ENCODE measurements around the gene RFC5.

Gene RFC5

DNA sequence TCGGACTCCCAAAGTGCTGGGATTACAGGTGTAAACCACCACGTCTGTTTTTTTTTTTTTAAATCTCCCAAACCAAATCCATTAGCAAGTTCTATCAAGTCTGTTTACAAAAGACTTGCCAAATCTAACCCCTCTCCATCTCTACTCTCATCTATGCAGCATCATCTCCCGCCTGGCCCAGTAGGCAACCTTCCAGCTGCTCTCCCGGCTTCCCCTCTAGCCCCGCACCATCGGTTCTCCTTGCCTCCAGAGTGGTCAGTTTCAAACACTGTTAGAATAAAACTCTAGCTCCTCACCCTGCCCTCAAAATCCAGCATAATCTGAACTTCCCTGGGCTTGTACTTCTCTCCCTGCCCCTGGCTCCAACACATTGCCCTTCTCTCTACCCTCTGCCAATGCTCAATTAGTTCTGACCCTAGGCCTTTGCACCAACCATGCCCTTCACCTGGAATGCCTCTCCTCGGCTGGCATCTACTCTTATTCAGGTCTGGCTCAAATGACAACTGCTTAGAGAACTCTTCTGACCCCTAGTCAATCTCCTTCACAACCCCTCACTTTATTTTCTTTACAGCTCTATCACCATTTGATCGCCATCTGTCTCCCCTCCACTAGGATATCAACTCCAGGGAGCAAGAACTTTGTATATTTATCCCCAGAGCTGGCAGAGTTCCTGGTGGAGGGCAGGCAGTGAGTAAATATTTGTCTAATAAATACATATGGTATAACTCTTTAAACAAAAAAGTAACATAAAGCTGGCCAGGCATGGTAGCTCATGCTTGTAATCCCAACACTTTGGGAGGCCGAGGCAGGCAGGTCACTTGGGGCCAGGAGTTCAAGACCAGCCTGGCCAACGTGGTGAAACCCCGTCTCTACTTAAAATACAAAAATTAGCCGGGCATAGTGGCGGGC, 39.6 kb downstream of the RFC5 start:
- H3K4me3 ChIP-seq (ENCODE audit: low read depth, low read length) = no peak overlapping the region
- in situ Hi-C loops (cut with HindIII; ENCODE audit: low sequenced_read_pairs) = no loop called here
- DNase-seq (ENCODE audit: low read depth) = no peak
- no peak for TF ChIP-seq CTCF (IDR thresholded peaks at IDR 0.05; ENCODE audit: low read depth, low read length, missing control alignments)

- DNase-seq (ENCODE audit: low read depth) = no peak
- H3K4me3 ChIP-seq (ENCODE audit: low read depth, low read length) = no peak overlapping the region
- in situ Hi-C loops (cut with HindIII; ENCODE audit: low sequenced_read_pairs) = no loop called here
- TF ChIP-seq CTCF (IDR thresholded peaks at IDR 0.05; ENCODE audit: low read depth, low read length, missing control alignments) = no peak
Observed at GRCh38 chr12:118058227-118058626, 41.7 kb downstream of the RFC5 start.

DNA sequence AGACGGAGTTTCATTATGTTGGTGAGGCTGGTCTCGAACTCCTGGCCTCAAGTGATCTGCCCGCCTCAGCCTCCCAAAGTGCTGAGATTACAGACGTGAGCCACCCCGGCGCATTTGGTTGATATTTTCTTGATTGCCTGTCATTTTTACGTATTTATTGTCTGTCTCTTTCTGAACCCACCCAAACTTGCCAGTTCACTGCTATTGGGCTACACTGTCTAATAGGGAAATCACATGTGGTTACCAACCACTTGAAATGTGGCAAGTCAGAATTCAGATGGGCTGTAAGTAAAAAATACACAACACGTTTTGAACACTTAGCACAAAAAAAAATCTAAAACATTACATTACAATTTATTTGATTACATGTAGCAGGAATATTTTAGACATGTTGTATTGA, 42.4 kb downstream of the RFC5 start:
- no peak for TF ChIP-seq CTCF (IDR thresholded peaks at IDR 0.05; ENCODE audit: low read depth, low read length, missing control alignments)
- H3K4me3 ChIP-seq (ENCODE audit: low read depth, low read length) = no peak overlapping the region
- in situ Hi-C loops (cut with HindIII; ENCODE audit: low sequenced_read_pairs) = no loop called here
- DNase-seq (ENCODE audit: low read depth) = no peak

GRCh38 chr12:118059341-118060191, 43.1 kb downstream of the RFC5 start:
- in situ Hi-C loops (cut with HindIII; ENCODE audit: low sequenced_read_pairs) = no loop called here
- peak overlapping the region; percentile 83 for H3K4me3 ChIP-seq (ENCODE audit: low read depth, low read length)
- DNase-seq (ENCODE audit: low read depth) = no peak
- no peak for TF ChIP-seq CTCF (IDR thresholded peaks at IDR 0.05; ENCODE audit: low read depth, low read length, missing control alignments)

DNA sequence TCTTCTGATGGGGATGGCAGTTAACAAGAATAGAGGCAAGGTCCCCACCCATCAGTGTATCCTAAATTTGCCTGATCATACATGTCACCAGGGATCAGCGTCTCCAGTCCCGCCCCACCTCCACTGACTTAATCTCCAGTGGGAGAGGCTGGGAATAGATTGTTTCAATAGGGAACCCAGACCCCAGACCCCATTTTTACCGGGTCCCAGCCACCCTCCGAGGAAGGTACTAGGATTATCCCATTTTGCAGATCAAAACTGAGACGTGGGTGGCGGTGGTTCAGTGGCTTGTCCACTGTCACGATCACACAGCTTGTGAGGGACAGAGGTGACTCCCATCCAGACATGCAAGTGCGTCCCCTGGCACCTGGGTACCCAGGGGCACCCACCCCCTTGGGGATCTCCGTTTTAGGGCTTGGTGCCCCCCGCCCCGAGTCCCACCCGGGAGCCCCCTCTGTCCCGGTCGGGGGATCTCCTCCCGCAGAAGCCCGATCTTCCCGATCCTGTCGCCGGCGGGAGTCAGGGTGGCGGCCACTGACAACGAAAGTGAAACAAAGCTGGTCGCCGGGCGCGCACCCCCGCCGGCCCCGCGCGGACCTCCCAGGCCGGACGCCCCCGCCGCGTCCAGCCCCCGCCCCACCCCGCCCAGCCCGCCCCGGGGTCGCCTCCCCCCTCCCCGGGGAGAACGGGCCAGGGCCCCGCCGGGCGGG, 44.0 kb downstream of the RFC5 start:
- in situ Hi-C loops (cut with HindIII; ENCODE audit: low sequenced_read_pairs) = no loop called here
- H3K4me3 ChIP-seq (ENCODE audit: low read depth, low read length) = peak overlapping the region; percentile 83
- no peak for DNase-seq (ENCODE audit: low read depth)
- TF ChIP-seq CTCF (IDR thresholded peaks at IDR 0.05; ENCODE audit: low read depth, low read length, missing control alignments) = no peak

Data from astrocyte of the cerebellum (primary cell).